ENCODE data around the gene EPO.
"Not testable (repeated sequence)": the region's sequence is repeated elsewhere in the genome, so short reads cannot be mapped to it uniquely, and the experiment has no call there.

Gene EPO

DNA sequence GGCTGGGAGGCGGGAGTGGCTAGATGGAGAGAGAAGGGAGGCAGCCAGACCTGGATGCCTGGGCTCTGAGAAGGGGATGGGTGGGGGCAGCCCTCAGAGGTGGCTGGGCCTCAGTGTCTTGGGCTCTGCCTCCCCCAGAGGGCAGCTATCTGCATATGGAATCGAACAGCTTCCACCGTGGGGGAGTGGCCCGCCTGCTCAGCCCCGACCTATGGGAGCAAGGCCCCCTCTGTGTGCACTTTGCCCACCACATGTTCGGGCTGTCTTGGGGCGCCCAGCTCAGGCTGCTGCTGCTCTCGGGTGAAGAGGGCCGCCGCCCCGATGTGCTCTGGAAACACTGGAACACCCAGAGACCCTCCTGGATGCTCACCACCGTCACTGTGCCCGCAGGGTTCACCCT, 16.4 kb downstream of the EPO start:
- no peak for DNase-seq (ENCODE audit: low read depth)

GRCh38 chr7:100739934-100740333, 19.7 kb downstream of the EPO start:
- no peak for DNase-seq (ENCODE audit: low read depth)

DNA sequence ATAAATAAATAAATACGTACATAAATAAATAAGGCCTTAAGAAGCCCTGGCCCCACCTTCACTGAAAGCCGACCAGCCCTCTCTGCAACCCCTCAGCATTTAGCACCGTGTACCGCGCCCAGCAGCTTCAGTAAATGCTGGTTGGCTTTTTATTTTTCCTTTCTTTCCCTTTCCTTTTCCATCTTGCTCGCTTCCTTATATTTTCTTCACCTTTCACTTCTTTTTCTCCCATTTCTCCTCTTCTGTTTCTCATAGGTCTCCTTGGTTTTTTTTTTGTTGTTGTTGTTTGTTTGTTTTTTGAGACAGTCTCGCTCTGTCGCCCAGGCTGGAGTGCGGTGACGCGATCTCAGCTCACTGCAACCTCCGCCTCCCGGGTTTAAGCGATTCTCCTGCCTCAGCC, 24.3 kb downstream of the EPO start:
- no peak for DNase-seq (ENCODE audit: low read depth)

DNA sequence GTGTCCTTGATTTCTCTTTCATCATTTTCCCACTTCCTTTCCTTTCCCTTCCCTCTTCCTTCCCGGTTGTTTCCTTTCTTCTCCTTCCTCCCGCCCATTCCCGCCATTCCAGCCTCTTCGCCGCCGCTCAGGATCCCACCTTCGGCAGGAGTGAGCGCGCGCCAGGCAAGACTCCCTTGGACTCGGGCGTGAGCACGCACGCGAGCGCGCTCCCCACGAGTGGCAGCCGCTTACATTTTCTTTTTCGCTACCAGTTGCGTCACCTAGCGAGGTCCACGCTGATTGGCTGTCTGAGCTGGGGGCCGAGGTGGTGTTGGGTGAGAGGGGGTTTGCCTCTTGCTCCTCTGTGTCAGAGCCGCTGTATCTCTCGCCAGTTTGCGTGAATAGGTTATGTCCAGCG, 24.9 kb downstream of the EPO start:
- peak; percentile 6 for DNase-seq (ENCODE audit: low read depth)

- no peak for DNase-seq (ENCODE audit: low read depth)
These were observed 32.7 kb downstream of the EPO start for GRCh38 chr7:100752994-100753393.

DNA sequence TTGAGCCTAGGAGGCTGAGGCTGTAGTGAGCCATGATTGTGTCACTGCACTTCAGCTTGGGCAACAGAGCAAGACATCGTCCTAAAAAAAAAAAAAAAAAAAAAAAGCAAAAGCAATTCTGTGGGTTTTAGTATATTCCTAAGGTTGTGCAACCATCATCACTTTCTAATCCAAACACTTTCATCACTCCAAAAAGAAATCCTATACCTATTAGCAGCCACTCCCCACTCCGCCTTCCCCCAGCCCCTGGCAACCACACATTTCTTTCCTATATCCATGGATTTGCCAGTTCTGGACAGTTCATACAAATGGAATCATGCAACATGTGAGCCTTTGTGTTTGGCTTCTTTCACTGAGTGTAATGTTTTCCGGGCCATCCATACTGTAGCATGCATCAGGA, 33.5 kb downstream of the EPO start:
- DNase-seq (ENCODE audit: low read depth) = no peak

DNA sequence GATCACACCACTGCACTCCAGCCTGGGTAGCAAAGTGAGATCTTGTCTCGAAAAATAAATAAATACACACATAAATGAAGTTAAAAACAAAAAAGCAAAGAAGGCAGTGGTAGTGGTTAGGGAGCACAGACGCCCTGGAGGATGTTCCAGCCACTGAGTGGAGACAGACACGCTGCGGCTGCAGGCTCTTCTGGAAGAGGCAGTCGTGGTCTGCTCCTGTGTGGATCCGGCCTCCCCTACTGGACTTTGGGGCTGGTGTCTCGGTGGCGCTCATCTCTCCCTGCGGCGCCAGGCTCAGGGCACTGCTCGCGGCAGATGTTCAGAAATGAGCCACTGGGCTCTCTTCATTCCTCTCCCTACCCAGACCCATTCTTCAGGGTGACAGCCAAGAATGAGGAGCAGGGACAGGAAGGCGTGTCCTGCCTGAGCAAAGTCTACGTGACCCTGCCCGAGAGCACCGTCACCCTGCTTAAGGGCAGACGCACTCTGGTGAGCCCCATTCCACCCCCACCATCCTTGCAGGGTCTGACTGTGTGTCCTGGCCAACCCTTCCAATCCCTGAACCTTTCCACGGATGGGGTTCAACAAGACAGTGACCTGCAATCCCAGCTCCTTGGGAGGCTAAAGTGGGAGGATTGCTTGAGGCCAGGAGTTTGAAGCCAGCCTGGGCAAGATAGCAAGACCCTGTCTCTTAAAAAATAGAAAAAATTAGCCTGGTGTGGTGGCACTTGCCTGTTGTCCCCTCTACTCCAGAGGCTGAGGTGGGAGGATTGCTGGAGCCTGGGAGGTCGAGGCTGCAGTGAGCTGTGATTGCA, 39.3 kb downstream of the EPO start:
- no peak for DNase-seq (ENCODE audit: low read depth)

DNA sequence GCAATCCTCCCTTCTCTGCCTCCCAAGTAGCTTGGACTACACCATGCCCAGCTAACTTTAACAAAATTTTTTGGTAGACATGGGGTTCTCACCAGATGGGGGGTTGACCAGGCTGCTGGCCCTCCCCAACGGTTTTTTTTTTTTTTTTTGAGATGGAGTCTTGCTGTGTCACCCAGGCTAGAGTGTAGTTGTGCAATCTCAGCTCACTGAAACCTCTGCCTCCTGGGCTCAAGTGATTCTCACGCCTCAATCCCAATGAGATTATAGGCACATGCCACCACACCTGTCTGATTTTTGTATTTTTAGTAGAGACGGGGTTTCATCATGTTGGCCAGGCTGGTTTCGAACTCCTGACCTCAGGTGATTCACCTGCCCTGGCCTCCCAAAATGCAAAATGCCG, 42.6 kb downstream of the EPO start:
- DNase-seq (ENCODE audit: low read depth) = not testable (repeated sequence)

DNA sequence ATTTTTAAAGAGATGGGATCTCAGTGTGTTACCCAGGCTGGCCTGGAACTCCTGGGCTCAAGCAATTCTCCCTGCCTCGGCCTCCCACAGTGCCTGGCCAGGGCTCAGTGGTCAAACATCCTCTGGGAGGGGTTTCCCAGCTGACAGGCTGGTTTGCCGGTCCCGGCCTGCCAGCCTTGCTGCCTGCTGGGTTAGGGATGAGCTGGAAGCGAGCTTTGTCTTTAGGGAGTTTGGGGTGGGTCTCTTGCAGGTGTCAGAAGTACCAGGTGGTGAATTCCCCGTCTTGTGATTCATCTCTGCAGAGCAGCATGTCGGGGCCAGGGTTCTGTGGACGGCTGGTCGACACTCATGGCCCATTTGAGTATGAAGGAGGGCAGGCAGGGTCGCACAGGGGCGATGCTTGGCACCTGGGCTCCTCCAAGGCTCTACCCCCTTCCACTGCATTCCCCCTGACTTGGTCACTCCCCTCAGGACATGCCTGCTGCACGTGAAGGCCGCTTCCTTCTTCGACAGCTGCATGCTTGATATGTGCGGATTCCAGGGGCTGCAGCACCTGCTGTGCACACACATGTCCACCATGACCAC, 43.4 kb downstream of the EPO start:
- DNase-seq (ENCODE audit: low read depth) = no peak

- no peak for DNase-seq (ENCODE audit: low read depth)
These were observed 44.6 kb downstream of the EPO start for GRCh38 chr7:100764841-100765240.

DNA sequence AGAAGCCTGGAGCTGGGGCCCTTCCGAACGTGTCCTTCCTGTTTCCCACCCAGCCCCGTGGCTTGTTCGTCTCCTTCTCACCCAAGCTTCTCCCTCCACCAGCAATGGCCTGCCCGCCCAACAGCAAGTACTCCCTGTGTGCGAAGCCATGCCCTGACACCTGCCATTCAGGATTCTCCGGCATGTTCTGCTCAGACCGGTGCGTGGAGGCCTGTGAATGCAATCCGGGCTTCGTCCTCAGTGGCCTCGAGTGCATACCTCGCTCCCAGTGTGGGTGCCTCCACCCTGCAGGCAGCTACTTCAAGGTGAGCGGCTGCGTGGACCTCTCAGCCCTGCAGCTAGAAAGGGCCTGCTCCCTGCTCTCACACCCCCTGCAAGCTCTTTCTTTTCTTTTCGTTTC, 45.0 kb downstream of the EPO start:
- no peak for DNase-seq (ENCODE audit: low read depth)

DNA sequence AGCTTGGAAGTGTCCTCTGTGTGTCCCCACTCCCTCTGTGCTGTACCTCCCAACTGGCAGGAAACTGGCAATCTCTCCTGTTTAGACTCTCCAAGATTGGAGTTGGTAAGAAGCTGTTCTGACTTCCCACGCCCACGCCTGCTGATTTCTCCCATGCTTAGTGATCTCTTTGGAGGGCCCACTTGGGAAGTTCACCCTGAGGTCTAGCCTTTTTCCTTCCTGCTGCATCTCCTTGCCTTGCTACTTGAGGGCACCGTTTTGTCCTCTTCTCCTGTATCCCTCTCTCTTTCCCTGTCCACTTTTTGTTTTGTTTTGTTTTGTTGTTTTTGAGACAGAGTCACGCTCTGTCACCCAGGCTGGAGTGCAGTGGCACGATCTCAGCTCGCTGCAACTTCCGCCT, 48.5 kb downstream of the EPO start:
- DNase-seq (ENCODE audit: low read depth) = no peak
